K562 (cell line): Measurements from ENCODE around the gene GPRIN1.

Source experiments
- DNMT1 ChIP-seq: fragments of 450-650 bp; IDR thresholded peaks from 2 replicates; pipeline ENCODE4 v1.6.1; 2016; ENCODE audit warnings: antibody characterized with exemption, mild to moderate bottlenecking
- EZH2 ChIP-seq: IDR thresholded peaks from 2 replicates; pipeline ENCODE4 v1.6.1; 2012; ENCODE audit warnings: low read depth, mild to moderate bottlenecking, inconsistent platforms, low read length, borderline replicate concordance
- FOSL1 ChIP-seq: fragments of 200-800 bp; sonication (Bioruptor generic); conservative IDR thresholded peaks from 2 replicates; pipeline ENCODE4 v1.6.1; 2016; ENCODE audit warnings: missing genetic modification characterization, missing compliant biosample characterization
- JUN ChIP-seq, 2 experiments: sonication (generic) in 1 of 2; formaldehyde crosslinking in 1 of 2; IDR thresholded peaks; 2 replicates each; pipeline versions ENCODE4 v1.6.1 to v1.8.0; 2012 to 2022; ENCODE audit warnings: borderline replicate concordance in 2 of 2, mild to moderate bottlenecking in 2 of 2, improper control_type of control experiment in 1 of 2, low read depth in 1 of 2, low read length in 1 of 2, missing genetic modification reagents in 1 of 2
- JUND ChIP-seq, 2 experiments: IDR thresholded peaks; 2 replicates in 1 of 2; 3 replicates in 1 of 2; pipeline ENCODE4 v1.6.1; 2011; ENCODE audit warnings: borderline replicate concordance in 2 of 2, low read depth in 2 of 2, low read length in 2 of 2, improper control_type of control experiment in 1 of 2, missing biosample characterization in 1 of 2, missing genetic modification characterization in 1 of 2, missing genetic modification reagents in 1 of 2
- ZNF766 ChIP-seq: fragments of 200-800 bp; sonication (Bioruptor generic); conservative IDR thresholded peaks from 2 replicates; pipeline ENCODE4 v1.6.1; 2016; ENCODE audit warnings: missing genetic modification characterization, missing compliant biosample characterization
- ZNF780A ChIP-seq: fragments of 250-450 bp; sonication (Bioruptor Pico); IDR thresholded peaks from 2 replicates; pipeline ENCODE4 v1.5.0; 2021; ENCODE audit warnings: mild to moderate bottlenecking
- TF ChIP-seq, protein P1 (sequence below), 3 experiments: IDR thresholded peaks in 2 of 3; conservative IDR thresholded peaks in 1 of 3; 2 replicates each; pipeline ENCODE4 v1.5.1; 2011 to 2012; ENCODE audit warnings: low read length in 3 of 3, mild to moderate bottlenecking in 3 of 3, control low read depth in 2 of 3, improper control_type of control experiment in 1 of 3, inconsistent platforms in 1 of 3, low read depth in 1 of 3, mixed read lengths in 1 of 3, moderate library complexity in 1 of 3; ENCODE audit not compliant: insufficient read depth in 2 of 3
- TF ChIP-seq, protein P2 (sequence below): fragments of 450-650 bp; conservative IDR thresholded peaks from 2 replicates; pipeline ENCODE4 v1.6.1; 2016; ENCODE audit warnings: missing genetic modification characterization, low read depth, mild to moderate bottlenecking, missing compliant biosample characterization, moderate library complexity
- TF ChIP-seq, protein P3 (sequence below): fragments of 450-650 bp; formaldehyde crosslinking; IDR thresholded peaks from 2 replicates; pipeline ENCODE4 v1.4.0; 2022; ENCODE audit warnings: missing genetic modification characterization
- TF ChIP-seq, protein P4 (sequence below): fragments of 250-450 bp; sonication (Bioruptor Pico); IDR thresholded peaks from 2 replicates; pipeline ENCODE4 v1.4.0; 2020; ENCODE audit warnings: mild to moderate bottlenecking, moderate library complexity, borderline replicate concordance
- TF ChIP-seq, protein P5 (sequence below): sonication (generic); formaldehyde crosslinking; IDR thresholded peaks from 2 replicates; pipeline ENCODE4 v1.9.0; 2022; ENCODE audit warnings: mild to moderate bottlenecking, missing genetic modification reagents
- TF ChIP-seq, protein P6 (sequence below): fragments of 450-650 bp; IDR thresholded peaks from 2 replicates; pipeline ENCODE4 v1.6.1; 2016

DNA sequence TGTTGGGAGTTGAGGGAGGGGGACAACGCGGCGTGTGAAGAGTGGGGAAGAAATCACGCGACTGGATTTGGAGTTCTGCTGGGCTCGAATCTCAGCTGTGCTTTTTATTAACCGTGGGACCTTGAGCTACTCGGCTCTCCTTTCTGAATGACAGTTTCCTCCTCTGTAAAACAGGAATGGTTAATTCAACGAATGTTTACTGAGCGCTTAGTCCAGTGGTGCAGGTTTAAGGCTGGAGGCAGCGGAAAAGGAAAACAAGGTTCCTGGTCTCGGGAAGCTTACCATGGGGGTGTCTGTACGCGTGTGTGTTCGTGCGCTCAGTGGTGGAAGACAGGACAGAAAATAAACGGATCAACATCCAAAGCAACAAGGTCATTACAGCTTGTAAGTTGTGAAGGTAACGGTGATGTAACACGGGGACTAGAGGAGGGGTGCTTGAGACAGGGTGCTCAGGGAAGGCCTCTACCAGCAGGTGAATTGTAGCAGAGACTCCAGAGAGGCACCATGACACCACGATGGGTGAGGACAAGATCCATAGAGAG lies 20.8 kb upstream of the GPRIN1 start:
- TF ChIP-seq DNMT1: no peak
- TF ChIP-seq, protein P1, sequence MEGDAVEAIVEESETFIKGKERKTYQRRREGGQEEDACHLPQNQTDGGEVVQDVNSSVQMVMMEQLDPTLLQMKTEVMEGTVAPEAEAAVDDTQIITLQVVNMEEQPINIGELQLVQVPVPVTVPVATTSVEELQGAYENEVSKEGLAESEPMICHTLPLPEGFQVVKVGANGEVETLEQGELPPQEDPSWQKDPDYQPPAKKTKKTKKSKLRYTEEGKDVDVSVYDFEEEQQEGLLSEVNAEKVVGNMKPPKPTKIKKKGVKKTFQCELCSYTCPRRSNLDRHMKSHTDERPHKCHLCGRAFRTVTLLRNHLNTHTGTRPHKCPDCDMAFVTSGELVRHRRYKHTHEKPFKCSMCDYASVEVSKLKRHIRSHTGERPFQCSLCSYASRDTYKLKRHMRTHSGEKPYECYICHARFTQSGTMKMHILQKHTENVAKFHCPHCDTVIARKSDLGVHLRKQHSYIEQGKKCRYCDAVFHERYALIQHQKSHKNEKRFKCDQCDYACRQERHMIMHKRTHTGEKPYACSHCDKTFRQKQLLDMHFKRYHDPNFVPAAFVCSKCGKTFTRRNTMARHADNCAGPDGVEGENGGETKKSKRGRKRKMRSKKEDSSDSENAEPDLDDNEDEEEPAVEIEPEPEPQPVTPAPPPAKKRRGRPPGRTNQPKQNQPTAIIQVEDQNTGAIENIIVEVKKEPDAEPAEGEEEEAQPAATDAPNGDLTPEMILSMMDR (IDR thresholded peaks at IDR 0.05 in 2 of 3, conservative IDR thresholded peaks at IDR 0.05 in 1 of 3; ENCODE audit: insufficient read depth in 2 of 3, low read depth in 1 of 3, low read length in 3 of 3): no peak
- TF ChIP-seq, protein P2, sequence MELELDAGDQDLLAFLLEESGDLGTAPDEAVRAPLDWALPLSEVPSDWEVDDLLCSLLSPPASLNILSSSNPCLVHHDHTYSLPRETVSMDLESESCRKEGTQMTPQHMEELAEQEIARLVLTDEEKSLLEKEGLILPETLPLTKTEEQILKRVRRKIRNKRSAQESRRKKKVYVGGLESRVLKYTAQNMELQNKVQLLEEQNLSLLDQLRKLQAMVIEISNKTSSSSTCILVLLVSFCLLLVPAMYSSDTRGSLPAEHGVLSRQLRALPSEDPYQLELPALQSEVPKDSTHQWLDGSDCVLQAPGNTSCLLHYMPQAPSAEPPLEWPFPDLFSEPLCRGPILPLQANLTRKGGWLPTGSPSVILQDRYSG (tag): no peak
- no peak for TF ChIP-seq JUN (IDR thresholded peaks at IDR 0.05; ENCODE audit: borderline replicate concordance, low read depth, low read length)
- TF ChIP-seq JUN (CRISPR knock-in tag; IDR thresholded peaks at IDR 0.05; ENCODE audit: borderline replicate concordance): no peak
- no peak for TF ChIP-seq JUND (IDR thresholded peaks at IDR 0.05; ENCODE audit: borderline replicate concordance, low read depth, low read length)
- TF ChIP-seq JUND (tag; IDR thresholded peaks at IDR 0.05; ENCODE audit: borderline replicate concordance, low read depth, low read length): no peak
- no peak for TF ChIP-seq FOSL1 (tag)
- TF ChIP-seq, protein P3, sequence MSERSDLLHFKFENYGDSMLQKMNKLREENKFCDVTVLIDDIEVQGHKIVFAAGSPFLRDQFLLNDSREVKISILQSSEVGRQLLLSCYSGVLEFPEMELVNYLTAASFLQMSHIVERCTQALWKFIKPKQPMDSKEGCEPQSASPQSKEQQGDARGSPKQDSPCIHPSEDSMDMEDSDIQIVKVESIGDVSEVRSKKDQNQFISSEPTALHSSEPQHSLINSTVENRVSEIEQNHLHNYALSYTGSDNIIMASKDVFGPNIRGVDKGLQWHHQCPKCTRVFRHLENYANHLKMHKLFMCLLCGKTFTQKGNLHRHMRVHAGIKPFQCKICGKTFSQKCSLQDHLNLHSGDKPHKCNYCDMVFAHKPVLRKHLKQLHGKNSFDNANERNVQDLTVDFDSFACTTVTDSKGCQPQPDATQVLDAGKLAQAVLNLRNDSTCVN: no peak
- TF ChIP-seq, protein P4, sequence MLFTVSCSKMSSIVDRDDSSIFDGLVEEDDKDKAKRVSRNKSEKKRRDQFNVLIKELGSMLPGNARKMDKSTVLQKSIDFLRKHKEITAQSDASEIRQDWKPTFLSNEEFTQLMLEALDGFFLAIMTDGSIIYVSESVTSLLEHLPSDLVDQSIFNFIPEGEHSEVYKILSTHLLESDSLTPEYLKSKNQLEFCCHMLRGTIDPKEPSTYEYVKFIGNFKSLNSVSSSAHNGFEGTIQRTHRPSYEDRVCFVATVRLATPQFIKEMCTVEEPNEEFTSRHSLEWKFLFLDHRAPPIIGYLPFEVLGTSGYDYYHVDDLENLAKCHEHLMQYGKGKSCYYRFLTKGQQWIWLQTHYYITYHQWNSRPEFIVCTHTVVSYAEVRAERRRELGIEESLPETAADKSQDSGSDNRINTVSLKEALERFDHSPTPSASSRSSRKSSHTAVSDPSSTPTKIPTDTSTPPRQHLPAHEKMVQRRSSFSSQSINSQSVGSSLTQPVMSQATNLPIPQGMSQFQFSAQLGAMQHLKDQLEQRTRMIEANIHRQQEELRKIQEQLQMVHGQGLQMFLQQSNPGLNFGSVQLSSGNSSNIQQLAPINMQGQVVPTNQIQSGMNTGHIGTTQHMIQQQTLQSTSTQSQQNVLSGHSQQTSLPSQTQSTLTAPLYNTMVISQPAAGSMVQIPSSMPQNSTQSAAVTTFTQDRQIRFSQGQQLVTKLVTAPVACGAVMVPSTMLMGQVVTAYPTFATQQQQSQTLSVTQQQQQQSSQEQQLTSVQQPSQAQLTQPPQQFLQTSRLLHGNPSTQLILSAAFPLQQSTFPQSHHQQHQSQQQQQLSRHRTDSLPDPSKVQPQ (CRISPR knock-in tag): no peak
- TF ChIP-seq, protein P5, sequence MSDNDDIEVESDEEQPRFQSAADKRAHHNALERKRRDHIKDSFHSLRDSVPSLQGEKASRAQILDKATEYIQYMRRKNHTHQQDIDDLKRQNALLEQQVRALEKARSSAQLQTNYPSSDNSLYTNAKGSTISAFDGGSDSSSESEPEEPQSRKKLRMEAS (CRISPR knock-in tag): no peak
- TF ChIP-seq ZNF780A: no peak
- TF ChIP-seq, protein P6, sequence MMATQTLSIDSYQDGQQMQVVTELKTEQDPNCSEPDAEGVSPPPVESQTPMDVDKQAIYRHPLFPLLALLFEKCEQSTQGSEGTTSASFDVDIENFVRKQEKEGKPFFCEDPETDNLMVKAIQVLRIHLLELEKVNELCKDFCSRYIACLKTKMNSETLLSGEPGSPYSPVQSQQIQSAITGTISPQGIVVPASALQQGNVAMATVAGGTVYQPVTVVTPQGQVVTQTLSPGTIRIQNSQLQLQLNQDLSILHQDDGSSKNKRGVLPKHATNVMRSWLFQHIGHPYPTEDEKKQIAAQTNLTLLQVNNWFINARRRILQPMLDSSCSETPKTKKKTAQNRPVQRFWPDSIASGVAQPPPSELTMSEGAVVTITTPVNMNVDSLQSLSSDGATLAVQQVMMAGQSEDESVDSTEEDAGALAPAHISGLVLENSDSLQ: no peak
- no peak for TF ChIP-seq ZNF766 (CRISPR knock-in tag)
- no peak for TF ChIP-seq EZH2
